Epidermal melanocyte (primary cell): ENCODE results near the gene TAPBPL.
"Not testable (repeated sequence)": the region's sequence is repeated elsewhere in the genome, so short reads cannot be mapped to it uniquely, and the experiment has no call there.

Experiments
- DNase-seq: peaks from one replicate; pipeline ENCODE4 v3.0.0; 2011; ENCODE audit warnings: low spot score; ENCODE audit not compliant: insufficient read length

The TAPBPL gene

DNA sequence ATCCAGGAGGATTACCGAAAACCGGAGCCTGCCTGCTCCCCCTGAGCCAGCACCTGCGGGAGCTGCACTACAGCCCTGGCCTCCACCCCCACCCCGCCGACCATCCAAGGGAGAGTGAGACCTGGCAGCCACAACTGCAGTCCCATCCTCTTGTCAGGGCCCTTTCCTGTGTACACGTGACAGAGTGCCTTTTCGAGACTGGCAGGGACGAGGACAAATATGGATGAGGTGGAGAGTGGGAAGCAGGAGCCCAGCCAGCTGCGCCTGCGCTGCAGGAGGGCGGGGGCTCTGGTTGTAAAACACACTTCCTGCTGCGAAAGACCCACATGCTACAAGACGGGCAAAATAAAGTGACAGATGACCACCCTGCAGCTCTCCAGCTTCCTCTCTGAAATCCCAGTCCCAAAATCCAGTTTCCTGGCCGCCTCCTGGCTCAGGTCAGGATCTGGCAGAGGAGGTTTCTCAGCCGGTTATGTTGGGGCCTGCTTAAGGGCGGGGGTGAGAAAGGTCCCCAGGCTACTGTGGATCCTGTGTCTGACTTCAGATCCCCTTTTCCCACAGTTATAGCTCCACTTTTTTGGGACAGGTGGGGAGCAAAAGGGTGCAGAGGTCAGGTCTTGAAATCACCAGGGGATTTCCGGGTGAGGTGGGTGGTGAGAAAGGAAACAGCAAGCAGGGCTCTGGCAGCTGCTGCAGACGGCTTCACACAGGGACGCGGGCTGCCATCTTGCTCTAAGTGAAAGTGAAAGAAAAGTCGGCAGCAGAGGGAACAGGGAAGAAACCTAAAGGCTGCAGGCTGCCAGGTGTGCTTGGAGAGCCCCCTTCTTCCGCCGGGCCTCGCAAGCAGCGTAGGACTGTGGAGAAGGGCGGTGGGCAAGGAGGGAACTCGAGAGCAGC, at the start of gene TAPBPL:
TSS of gene TAPBPL (plus strand) at position 695 of the 897 bp plus-strand sequence. CDS start 207 bp downstream, outside the sequence.
- DNase-seq, result peak; percentile 87

DNA sequence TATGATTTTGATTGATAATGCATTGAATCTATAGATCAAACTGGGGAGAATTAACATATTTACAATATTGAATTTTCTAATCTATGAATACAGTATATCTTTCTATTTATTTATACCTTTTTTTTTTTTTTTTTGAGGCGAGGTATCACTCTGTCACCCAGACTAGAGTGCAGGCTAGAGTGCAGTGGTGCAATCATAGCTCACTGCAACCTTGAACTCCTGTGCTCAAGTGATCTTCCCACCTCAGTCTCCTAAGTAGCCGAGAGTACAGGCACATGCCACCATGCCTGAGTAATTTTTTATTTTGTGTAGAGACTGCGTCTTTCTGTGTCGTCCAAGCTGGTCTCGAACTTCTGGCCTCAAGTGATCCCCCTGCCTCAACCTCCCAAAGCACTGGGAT, 47.5 kb upstream of the TAPBPL start:
- no peak for DNase-seq

GRCh38 chr12:6405963-6406362, 45.9 kb upstream of the TAPBPL start:
- DNase-seq, result no peak

- DNase-seq, result no peak
These were observed 44.4 kb upstream of the TAPBPL start for GRCh38 chr12:6407236-6407954.

DNA sequence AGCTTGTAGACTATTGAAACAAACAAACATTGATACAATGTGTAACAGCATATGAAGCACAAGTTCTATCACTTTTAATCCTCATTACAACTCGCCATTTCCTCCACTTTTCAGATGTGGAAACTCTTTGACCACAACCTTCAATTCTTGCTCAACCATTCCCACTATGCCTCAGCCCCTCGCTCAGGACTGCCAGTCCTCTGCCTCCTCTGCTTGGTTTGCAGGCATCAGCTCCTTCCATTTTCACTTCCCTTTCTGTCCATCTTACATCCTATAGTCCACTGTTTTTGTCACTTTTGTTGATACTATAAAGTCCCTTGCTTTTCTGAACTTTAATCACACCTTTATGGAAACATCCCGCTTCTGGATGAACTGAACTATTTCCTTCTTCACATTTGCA, 35.2 kb upstream of the TAPBPL start:
- no peak for DNase-seq

GRCh38 chr12:6418796-6419195, 33.0 kb upstream of the TAPBPL start:
- no peak for DNase-seq

DNA sequence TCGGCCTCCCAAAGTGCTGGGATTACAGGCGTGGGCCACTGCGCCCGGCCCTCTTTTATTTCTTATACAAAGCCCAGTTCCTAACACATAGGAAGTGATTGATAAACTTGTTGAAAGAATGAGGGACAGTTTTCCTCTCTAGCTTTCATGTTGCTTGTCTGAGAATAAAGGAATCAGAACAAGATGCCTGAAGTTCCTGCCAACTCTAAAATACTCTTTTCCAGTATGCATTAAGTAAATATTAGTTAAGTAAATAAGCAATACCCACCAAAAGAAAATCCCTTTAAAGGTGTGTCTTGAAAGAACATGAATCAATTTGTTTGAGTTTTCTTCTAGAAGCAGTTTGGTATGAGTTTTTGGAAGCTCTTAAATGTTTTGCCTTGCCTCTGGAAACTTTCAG, 31.5 kb upstream of the TAPBPL start:
- no peak for DNase-seq

GRCh38 chr12:6423267-6424007, 28.4 kb upstream of the TAPBPL start:
- peak; percentile 85 for DNase-seq

DNA sequence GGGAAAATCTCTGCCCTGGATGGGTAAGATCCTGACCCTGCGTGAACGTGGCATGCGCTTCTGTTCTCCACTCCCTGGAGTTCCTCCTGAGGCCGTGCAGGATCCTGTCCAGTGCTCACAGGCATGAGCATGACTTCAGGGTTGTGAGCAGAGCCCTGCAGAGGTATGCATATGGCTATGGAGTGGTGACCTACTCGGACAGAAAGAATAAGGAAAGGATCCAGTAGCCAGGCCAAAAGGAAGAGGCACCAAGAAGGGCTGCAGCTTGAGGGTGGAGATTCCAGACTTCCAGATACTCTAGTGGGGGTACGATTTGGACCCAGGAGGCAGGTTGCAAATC, 27.9 kb upstream of the TAPBPL start:
- DNase-seq, result no peak

DNA sequence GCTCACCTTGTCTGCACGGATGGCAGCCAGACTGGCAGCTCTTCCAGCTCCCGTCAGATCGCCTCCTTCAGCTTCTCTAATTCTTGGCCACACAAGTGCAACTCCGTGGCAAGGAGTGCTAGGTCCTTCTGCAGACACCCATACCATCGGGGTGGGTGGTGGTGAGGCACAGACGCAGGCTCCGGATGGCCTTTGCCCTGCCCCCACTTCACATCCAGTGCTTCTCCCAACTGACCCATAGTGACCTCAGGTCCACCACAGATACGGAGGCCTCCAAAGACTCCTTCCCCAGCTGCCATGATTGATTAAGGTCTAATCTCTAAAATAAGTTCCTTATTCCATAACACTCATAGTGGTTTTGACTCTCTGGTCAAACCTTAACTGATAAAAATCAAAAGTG, 27.0 kb upstream of the TAPBPL start:
- no peak for DNase-seq

DNA sequence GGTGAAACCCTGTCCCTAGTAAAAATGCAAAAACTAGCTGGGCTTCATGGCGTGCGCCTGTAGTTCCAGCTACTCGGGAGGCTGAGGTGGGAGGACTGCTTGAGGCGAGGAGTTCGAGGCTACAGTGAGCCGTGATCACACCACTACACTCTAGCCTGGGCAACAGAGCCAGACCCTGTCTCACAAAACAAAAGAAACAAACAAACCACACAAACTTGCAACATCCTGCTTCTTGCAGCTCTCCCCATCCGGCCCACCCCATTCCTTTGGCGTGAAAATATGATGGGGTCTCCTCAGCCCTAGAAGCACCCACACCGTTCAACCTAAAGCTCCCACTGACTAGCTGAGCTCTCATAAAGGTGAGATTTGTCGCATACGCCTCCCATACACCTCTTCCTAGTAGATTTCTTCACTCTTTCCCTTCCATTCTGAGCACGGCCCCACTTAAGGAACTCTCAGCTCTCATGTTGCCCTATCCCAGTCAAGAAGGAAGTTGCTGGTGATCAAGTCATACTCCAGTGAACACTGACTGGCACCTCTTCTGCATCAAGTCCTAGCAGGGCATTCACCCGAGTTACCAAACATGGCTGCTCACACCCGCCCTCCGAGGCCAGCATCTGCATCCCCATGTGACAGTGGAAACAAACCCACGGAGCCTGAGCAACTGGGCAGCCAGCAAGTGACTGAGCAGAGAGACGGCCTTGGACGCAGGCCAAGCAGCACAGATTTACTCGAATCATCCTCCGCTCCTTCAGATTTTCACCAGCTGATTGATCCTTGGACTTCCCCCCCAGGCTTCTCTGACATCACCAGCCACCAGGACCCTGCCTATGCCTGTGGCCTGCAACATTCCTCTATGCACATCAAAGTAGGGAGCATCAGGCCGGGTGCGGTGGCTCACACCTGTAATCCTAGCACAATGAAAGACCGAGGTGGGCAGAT, 26.0 kb upstream of the TAPBPL start:
- DNase-seq, result no peak

GRCh38 chr12:6426882-6427671, 24.8 kb upstream of the TAPBPL start:
- no peak for DNase-seq

DNA sequence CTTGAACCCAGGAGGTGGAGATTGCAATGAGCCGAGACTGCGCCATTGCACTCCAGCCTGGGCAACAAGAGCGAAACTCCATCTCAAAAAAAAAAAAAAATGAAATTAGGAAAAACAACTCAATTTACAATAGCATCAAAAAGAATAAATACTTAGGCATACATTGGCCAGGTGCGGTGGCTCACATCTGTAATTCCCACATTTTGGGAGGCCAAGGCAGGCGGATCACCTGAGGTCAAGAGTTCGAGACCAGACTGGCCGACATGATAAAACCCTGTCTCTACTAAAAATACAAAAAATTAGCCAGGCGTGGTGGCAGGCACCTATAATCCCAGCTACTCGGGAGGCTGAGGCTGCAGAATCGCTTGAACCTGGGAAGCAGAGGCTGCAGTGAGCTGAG, 24.0 kb upstream of the TAPBPL start:
- not testable (repeated sequence) for DNase-seq

GRCh38 chr12:6428326-6428725, 23.5 kb upstream of the TAPBPL start:
- DNase-seq, result no peak

DNA sequence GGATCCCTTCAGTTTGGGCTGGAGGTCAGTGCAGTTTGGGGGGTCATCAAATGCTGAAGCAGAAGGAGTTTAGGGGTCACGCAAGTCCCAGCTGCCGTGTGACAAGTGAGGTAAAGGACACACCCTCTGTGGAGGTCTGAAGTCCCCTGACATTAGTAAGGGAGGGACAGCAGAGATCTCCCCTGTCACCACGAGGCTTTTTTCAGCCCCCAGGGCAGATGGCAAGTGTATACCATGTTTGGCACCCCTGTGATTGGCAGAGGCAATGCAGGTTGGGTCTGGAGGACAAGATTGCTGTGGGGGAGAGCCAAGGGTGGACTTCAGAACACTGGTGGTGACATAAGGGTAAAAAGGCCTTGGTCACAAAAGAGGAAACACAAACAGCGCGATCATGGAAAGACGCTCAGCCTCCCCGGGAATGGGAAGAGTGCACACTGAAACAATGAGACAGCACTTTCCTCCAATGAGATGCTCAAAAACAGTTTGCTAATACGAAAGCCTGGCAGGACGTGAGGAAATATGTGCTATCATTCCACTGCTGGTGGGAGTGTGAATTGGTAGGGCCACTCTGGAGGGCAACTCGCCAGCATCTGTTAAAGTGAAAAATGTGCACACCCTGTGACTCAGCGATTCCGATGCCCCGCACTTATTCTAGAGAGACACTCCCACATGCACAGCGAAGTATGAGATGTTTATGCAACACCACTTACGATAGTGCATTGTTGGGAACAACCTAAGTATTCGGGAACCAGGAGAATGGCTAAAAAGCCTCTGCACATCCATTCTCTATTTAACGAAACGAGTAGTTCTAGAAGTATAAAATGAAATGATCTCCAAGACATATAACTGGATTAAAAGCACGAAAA, 21.5 kb upstream of the TAPBPL start:
- DNase-seq, result peak; percentile 58

DNA sequence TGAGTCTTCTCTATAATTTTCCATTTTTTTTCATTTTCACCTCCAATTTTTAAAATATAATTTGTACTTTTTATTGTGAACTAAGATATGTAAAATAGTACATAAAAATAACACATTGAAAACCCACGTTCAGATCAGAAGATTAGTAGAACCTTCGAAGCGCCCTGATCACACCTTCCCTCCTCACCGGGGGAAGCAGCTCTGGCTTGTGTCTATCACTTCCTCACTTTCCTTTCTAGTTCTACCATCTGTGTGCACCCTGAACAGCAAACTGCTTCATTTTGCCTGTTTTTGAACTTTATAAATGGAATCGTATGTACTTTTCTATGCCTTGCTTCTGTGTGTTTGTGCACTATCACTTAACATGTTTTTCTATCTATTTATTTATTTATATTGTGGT, 18.9 kb upstream of the TAPBPL start:
- DNase-seq, result no peak

GRCh38 chr12:6434205-6435140, 17.4 kb upstream of the TAPBPL start:
- no peak for DNase-seq
